ENCODE data around the gene PLD1.

Gene PLD1

GRCh38 chr3:171811295-171811912, 1.1 kb upstream of the PLD1 start:
- TF ChIP-seq, protein P1, sequence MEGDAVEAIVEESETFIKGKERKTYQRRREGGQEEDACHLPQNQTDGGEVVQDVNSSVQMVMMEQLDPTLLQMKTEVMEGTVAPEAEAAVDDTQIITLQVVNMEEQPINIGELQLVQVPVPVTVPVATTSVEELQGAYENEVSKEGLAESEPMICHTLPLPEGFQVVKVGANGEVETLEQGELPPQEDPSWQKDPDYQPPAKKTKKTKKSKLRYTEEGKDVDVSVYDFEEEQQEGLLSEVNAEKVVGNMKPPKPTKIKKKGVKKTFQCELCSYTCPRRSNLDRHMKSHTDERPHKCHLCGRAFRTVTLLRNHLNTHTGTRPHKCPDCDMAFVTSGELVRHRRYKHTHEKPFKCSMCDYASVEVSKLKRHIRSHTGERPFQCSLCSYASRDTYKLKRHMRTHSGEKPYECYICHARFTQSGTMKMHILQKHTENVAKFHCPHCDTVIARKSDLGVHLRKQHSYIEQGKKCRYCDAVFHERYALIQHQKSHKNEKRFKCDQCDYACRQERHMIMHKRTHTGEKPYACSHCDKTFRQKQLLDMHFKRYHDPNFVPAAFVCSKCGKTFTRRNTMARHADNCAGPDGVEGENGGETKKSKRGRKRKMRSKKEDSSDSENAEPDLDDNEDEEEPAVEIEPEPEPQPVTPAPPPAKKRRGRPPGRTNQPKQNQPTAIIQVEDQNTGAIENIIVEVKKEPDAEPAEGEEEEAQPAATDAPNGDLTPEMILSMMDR (IDR thresholded peaks at IDR 0.05; ENCODE audit: low read length, missing control alignments): no peak
- H3K4me3 ChIP-seq (replicated peaks; ENCODE audit: low read depth, low read length): peak overlapping the region; percentile 71
- DNase-seq (ENCODE audit: low read depth): peak; percentile 99

GRCh38 chr3:171810629-171811294, 479 bp upstream of the PLD1 start:
- peak overlapping the region; percentile 71 for H3K4me3 ChIP-seq (replicated peaks; ENCODE audit: low read depth, low read length)
- peak; percentile 90 for DNase-seq (ENCODE audit: low read depth)
- TF ChIP-seq, protein P1 (IDR thresholded peaks at IDR 0.05; ENCODE audit: low read length, missing control alignments): no peak

DNA sequence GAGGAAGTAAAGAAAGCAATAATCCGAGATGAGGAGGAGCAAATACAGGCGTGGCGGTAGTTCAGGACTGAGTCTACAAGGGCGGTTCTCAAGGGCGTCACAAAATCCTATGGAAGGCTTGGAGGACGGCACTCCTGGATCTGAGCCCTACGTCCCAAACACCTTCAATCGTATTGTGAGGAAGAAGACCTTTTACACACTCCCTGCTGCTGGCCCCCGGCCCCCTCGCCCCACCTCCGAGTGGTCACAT, 747 bp downstream of the PLD1 start:
- peak; percentile 86 for DNase-seq (ENCODE audit: low read depth)
- TF ChIP-seq, protein P1 (IDR thresholded peaks at IDR 0.05; ENCODE audit: low read length, missing control alignments): no peak
- H3K4me3 ChIP-seq (replicated peaks; ENCODE audit: low read depth, low read length): peak overlapping the region; percentile 71

DNA sequence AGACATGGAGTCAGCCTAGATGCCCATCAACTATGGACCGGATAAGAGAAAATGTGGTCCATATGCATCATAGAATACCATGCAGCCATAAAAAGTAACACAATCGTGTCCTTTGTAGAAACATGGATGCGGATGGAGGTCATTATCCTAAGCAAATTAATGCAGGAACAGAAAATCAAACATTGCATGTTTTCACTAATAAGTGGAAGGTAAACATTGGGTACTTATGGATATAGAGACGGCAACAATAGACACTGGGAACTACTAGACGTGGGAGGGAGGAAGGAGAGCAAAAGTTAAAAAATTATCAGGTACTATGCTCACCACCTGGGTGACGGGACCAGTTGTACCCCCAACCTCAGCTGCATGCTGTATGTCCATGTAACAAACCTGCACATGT, 2.5 kb downstream of the PLD1 start:
- TF ChIP-seq, protein P1 (IDR thresholded peaks at IDR 0.05; ENCODE audit: low read length, missing control alignments): no peak
- H3K4me3 ChIP-seq (replicated peaks; ENCODE audit: low read depth, low read length): no peak overlapping the region
- DNase-seq (ENCODE audit: low read depth): no peak

DNA sequence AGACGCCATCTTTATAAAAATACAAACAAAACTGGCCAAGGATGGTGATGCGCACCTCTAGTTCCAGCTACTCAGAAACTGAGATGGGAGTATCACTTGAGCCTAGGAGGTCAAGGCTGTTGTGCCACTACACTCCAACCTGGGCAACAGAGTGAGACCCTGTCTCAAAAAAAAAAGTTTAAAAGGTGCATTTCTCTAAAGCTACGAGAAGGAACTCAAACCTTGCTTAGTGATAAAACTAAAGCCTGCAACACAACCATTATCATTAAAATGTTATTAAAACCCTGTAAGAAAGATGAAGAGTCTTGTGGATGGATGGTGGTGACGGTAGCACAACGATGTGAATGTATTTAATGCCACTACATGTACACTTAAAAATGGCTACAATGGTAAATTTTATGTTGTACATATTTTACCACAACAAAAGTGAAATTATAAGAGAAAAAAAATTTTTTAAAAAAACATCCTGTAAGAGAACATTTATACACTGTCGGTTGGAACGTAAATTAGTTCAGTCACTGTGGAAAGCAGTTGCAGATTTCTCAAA, 3.1 kb downstream of the PLD1 start:
- TF ChIP-seq, protein P1 (IDR thresholded peaks at IDR 0.05; ENCODE audit: low read length, missing control alignments): no peak
- H3K4me3 ChIP-seq (replicated peaks; ENCODE audit: low read depth, low read length): no peak overlapping the region
- no peak for DNase-seq (ENCODE audit: low read depth)

DNA sequence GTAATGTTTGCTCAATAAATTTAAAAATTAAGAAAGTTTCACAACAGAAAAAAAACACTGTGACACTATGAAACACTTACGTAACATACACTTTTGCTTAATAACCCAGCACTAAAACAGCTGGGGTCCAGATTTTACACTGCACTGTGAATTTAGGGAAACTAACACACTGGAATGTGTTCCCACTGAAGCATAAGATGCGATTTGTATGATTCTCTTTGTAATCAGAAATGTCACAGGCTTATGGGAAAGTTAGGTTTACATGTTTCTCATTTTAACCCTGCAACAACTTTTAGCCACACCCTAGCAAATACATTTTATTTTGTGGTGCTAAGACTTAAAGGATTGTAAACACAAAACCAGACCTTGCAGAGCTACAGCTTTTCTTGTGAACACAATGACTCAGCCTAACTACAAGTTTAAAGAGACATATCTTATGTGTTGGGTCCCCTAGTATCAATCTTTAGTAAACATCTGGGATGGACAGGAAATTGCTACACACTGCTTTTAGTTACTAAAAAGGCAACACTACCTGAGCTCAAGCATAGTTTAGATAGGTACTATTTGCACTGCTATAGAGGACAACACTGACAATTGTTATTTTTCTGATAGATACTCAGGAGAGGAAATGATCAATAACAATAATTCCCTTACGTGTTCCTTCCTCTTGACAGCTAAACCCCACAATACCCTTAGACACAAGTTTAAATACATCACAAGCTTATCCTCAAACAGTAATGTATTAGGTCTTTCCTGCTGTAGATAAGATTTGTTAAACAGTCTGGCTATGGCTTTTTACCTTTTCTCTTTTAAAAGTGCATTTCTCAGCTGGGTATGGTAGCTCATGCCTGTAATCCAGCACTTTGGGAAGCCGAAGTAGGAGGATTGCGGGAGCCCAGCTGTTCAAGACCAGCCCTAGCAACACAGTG, 3.8 kb downstream of the PLD1 start:
- no peak overlapping the region for H3K4me3 ChIP-seq (replicated peaks; ENCODE audit: low read depth, low read length)
- peak; percentile 83 for DNase-seq (ENCODE audit: low read depth)
- TF ChIP-seq, protein P1 (IDR thresholded peaks at IDR 0.05; ENCODE audit: low read length, missing control alignments): no peak

All from fibroblast of pulmonary artery (primary cell).